HepG2 (cell line): Measurements from ENCODE around the gene ADCY7. TPM values are rescaled to one million over a fixed set of nuclear protein-coding genes. Genes with fewer than 3 reads are reported as not detected.
A peak's percentile ranks its signal among the peaks of the same experiment; 100 is the strongest.

Source experiments
- ADNP ChIP-seq: sonication (generic); formaldehyde crosslinking; IDR thresholded peaks from 2 replicates; pipeline ENCODE4 v1.4.0; 2020; ENCODE audit warnings: missing genetic modification reagents
- ATF6 ChIP-seq: sonication (generic); formaldehyde crosslinking; conservative IDR thresholded peaks from 2 replicates; pipeline ENCODE4 v1.4.0; 2020; ENCODE audit warnings: missing genetic modification reagents
- DRAP1 ChIP-seq: IDR thresholded peaks from 2 replicates; pipeline ENCODE4 v1.6.1; 2016; ENCODE audit warnings: missing genetic modification reagents, missing compliant biosample characterization
- FOXM1 ChIP-seq: sonication (generic); formaldehyde crosslinking; IDR thresholded peaks from 2 replicates; pipeline ENCODE4 v1.5.0; 2020; ENCODE audit warnings: missing genetic modification reagents
- HBP1 ChIP-seq: IDR thresholded peaks from 2 replicates; pipeline ENCODE4 v1.6.1; 2016; ENCODE audit warnings: low read depth, control low read depth
- KDM3A ChIP-seq: IDR thresholded peaks from 2 replicates; pipeline ENCODE4 v1.6.1; 2018; ENCODE audit warnings: low read depth, missing compliant biosample characterization
- MAZ ChIP-seq, 2 experiments: sonication (generic) in 1 of 2; formaldehyde crosslinking in 1 of 2; IDR thresholded peaks; 2 replicates each; pipeline versions ENCODE4 v1.5.0 to v1.6.1; 2012 to 2020; ENCODE audit warnings: low read depth in 2 of 2, mild to moderate bottlenecking in 2 of 2, borderline replicate concordance in 1 of 2, improper control_type of control experiment in 1 of 2, low read length in 1 of 2, missing genetic modification reagents in 1 of 2, moderate library complexity in 1 of 2
- MBNL3 ChIP-seq: fragments of 250-450 bp; sonication (Bioruptor Pico); conservative IDR thresholded peaks from 2 replicates; pipeline ENCODE4 v1.8.0; 2022; ENCODE audit warnings: mild to moderate bottlenecking, inconsistent platforms
- MXD4 ChIP-seq: IDR thresholded peaks from 2 replicates; pipeline ENCODE4 v1.6.1; 2016; ENCODE audit warnings: mild to moderate bottlenecking, missing biosample characterization, missing genetic modification reagents
- U2AF1 ChIP-seq: fragments of 200-400 bp; formaldehyde crosslinking; optimal IDR thresholded peaks from 2 replicates; pipeline ENCODE3; 2017; ENCODE audit warnings: mild to moderate bottlenecking, low read depth, low read length
- ZC3H4 ChIP-seq: sonication (generic); formaldehyde crosslinking; IDR thresholded peaks from 2 replicates; pipeline ENCODE4 v1.4.0; 2020; ENCODE audit warnings: missing genetic modification reagents, borderline replicate concordance
- ZFYVE20 ChIP-seq: sonication (generic); formaldehyde crosslinking; IDR thresholded peaks from 2 replicates; pipeline ENCODE4 v1.8.0; 2023; ENCODE audit warnings: low read depth, mild to moderate bottlenecking, moderate library complexity, missing genetic modification reagents, borderline replicate concordance
- ZNF414 ChIP-seq: sonication (generic); formaldehyde crosslinking; IDR thresholded peaks from 2 replicates; pipeline ENCODE4 v1.5.0; 2020; ENCODE audit warnings: missing genetic modification reagents
- ZNF513 ChIP-seq: sonication (generic); formaldehyde crosslinking; conservative IDR thresholded peaks from 2 replicates; pipeline ENCODE4 v1.5.0; 2020; ENCODE audit warnings: missing genetic modification reagents
- ZNF550 ChIP-seq: sonication (generic); formaldehyde crosslinking; IDR thresholded peaks from 2 replicates; pipeline ENCODE4 v1.4.0; 2020; ENCODE audit warnings: mild to moderate bottlenecking, missing genetic modification reagents, borderline replicate concordance
- ZNF747 ChIP-seq: sonication (generic); formaldehyde crosslinking; IDR thresholded peaks from 2 replicates; pipeline ENCODE4 v1.8.1; 2023; ENCODE audit warnings: missing genetic modification reagents, mild to moderate bottlenecking, borderline replicate concordance
- ZSCAN9 ChIP-seq: IDR thresholded peaks from 2 replicates; pipeline ENCODE4 v1.6.1; 2016; ENCODE audit warnings: borderline replicate concordance
- polyA plus RNA-seq, 8 experiments: library from polyadenylated mRNA; depleted of rRNA in 3 of 8; stranded (reverse) in 7 of 8; unstranded in 1 of 8; fragments of >200 nt; fragmentation: Illumina TruSeq in 4 of 8; extraction: Trizol in 4 of 8; gene quantifications; 2 replicates each; pipeline versions ENCODE4 v1.2.1 to v1.2.3, GENCODE V29; 2011 to 2016; ENCODE audit warnings: low read depth in 4 of 8, missing spikeins in 1 of 8, mixed read lengths in 1 of 8; ENCODE audit not compliant: insufficient read depth in 1 of 8
- total RNA-seq, 5 experiments: library from RNA; depleted of rRNA; stranded (reverse); fragments of >200 nt; fragmentation: Illumina TruSeq; extraction: Trizol; gene quantifications; 2 replicates each; pipeline ENCODE4 v1.2.3, GENCODE V29; 2016; ENCODE audit warnings: low read depth in 1 of 5

Gene ADCY7
- total and polyA plus RNA-seq, 2 of the 13 experiments (the other 11 are each of a cell fraction or from before 2014, with no cell fraction given): 2.2 to 4.3 TPM

GRCh38 chr16:50311891-50312501 lies 45.6 kb downstream of the ADCY7 start (continued):
- TF ChIP-seq HBP1 (CRISPR knock-in tag): no peak
- TF ChIP-seq ZSCAN9: no peak
- TF ChIP-seq U2AF1: no peak
- no peak for TF ChIP-seq MBNL3 (CRISPR knock-in tag)
- TF ChIP-seq ZNF550: no peak
- TF ChIP-seq DRAP1 (CRISPR knock-in tag): no peak
- TF ChIP-seq ATF6: no peak
- TF ChIP-seq ZNF513 (CRISPR knock-in tag): no peak
- no peak for TF ChIP-seq ZNF747 (CRISPR knock-in tag)
- no peak for TF ChIP-seq ZFYVE20 (CRISPR knock-in tag)
- no peak for TF ChIP-seq ZC3H4 (CRISPR knock-in tag)
- TF ChIP-seq FOXM1 (CRISPR knock-in tag): no peak
- no peak for TF ChIP-seq KDM3A (CRISPR knock-in tag)
- no peak for TF ChIP-seq MAZ (IDR thresholded peaks at IDR 0.05; ENCODE audit: borderline replicate concordance, low read depth, low read length)
- no peak for TF ChIP-seq MAZ (CRISPR knock-in tag; IDR thresholded peaks at IDR 0.05; ENCODE audit: low read depth)
- 0 out of 2 replicates have a peak, but pooled peaks have one; percentile 47 for TF ChIP-seq ADNP (CRISPR knock-in tag)
- TF ChIP-seq MXD4 (CRISPR knock-in tag): no peak
- TF ChIP-seq ZNF414 (CRISPR knock-in tag): no peak
